Measurements from ENCODE around the gene VAC14.

The VAC14 gene

GRCh38 chr16:70724146-70725023 is 76.6 kb downstream of the VAC14 start:
- H3K4me3 ChIP-seq (ENCODE audit: insufficient read length, low read depth) = no peak overlapping the region
- peaks cover 39% of the 10 kb centered on the region for H3K36me3 ChIP-seq (ENCODE audit: insufficient read depth, insufficient read length, low read length)
- H3K4me1 ChIP-seq (ENCODE audit: insufficient read depth, insufficient read length) = peaks cover 23% of the 10 kb centered on the region
- no peak overlapping the region for H3K9ac ChIP-seq (ENCODE audit: insufficient read length, low read depth)
- peaks cover 3% of the 10 kb centered on the region; the same call in 1 of the 2 replicates for H3K9me3 ChIP-seq (ENCODE audit: insufficient read depth, low read length)
- H3K27me3 ChIP-seq (ENCODE audit: insufficient read depth, insufficient read length) = no peaks in the 10 kb centered on the region
- TF ChIP-seq SUZ12 (IDR thresholded peaks at IDR 0.05; ENCODE audit: extremely low read depth, insufficient read depth, insufficient read length) (no peak), ZNF274 (IDR thresholded peaks at IDR 0.05; ENCODE audit: low read depth, low read length) (no peak), YY1 (IDR thresholded peaks at IDR 0.05; ENCODE audit: insufficient read depth, insufficient read length) (no peak)
- DNase-seq (ENCODE audit: low read depth, low spot score) = no peak

GRCh38 chr16:70723740-70724145 is 77.2 kb downstream of the VAC14 start:
- no peaks in the 10 kb centered on the region for H3K27me3 ChIP-seq (ENCODE audit: insufficient read depth, insufficient read length)
- no peak overlapping the region for H3K4me3 ChIP-seq (ENCODE audit: insufficient read length, low read depth)
- peaks cover 5% of the 10 kb centered on the region; the same call in 1 of the 2 replicates for H3K9me3 ChIP-seq (ENCODE audit: insufficient read depth, low read length)
- peaks cover 35% of the 10 kb centered on the region for H3K36me3 ChIP-seq (ENCODE audit: insufficient read depth, insufficient read length, low read length)
- H3K9ac ChIP-seq (ENCODE audit: insufficient read length, low read depth) = no peak overlapping the region
- DNase-seq (ENCODE audit: low read depth, low spot score) = no peak
- H3K4me1 ChIP-seq (ENCODE audit: insufficient read depth, insufficient read length) = peaks cover 23% of the 10 kb centered on the region
- TF ChIP-seq YY1 (IDR thresholded peaks at IDR 0.05; ENCODE audit: insufficient read depth, insufficient read length) = no peak
- no peak for TF ChIP-seq SUZ12 (IDR thresholded peaks at IDR 0.05; ENCODE audit: extremely low read depth, insufficient read depth, insufficient read length)
- TF ChIP-seq ZNF274 (IDR thresholded peaks at IDR 0.05; ENCODE audit: low read depth, low read length) = no peak

DNA sequence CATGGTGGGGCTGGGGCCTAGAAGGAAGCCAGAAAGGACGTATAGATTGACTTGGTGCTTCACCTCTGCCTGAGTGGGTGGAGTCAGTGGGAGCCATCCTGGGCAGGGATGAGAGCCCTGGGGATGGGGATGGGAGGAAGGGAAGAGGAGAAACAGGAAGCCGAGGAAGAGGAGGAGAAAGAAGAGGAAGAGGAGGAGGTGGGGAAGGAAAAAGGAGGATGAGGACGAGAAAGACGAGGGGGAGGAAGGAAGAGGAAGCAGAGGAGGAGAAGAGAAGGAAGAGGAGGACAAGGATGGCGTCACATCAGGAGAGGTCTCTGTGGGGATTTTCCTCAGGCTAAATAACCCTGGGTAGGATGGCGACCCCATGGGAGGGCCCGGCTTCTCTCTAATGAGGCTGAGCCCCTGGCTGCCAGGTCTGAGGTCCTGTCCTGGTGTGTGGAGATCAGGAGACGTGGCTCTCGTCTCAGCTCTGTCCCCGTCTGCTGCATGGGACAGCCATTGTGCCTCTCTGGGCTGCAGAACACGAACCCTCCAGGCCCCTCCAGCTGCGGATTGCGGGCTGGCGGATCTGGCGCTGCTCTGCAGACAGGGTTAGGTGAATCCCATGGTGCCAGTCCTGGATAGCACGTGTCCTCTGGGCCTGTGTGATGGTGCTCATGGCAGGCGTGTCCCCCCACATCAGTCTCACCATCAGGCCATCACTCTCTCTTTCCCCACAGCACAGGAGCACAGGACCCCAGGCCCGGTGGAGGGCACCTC is 79.6 kb downstream of the VAC14 start:
- DNase-seq (ENCODE audit: low read depth, low spot score) = no peak
- TF ChIP-seq SUZ12 (IDR thresholded peaks at IDR 0.05; ENCODE audit: extremely low read depth, insufficient read depth, insufficient read length) (no peak), ZNF274 (IDR thresholded peaks at IDR 0.05; ENCODE audit: low read depth, low read length) (no peak), YY1 (IDR thresholded peaks at IDR 0.05; ENCODE audit: insufficient read depth, insufficient read length) (no peak)

DNA sequence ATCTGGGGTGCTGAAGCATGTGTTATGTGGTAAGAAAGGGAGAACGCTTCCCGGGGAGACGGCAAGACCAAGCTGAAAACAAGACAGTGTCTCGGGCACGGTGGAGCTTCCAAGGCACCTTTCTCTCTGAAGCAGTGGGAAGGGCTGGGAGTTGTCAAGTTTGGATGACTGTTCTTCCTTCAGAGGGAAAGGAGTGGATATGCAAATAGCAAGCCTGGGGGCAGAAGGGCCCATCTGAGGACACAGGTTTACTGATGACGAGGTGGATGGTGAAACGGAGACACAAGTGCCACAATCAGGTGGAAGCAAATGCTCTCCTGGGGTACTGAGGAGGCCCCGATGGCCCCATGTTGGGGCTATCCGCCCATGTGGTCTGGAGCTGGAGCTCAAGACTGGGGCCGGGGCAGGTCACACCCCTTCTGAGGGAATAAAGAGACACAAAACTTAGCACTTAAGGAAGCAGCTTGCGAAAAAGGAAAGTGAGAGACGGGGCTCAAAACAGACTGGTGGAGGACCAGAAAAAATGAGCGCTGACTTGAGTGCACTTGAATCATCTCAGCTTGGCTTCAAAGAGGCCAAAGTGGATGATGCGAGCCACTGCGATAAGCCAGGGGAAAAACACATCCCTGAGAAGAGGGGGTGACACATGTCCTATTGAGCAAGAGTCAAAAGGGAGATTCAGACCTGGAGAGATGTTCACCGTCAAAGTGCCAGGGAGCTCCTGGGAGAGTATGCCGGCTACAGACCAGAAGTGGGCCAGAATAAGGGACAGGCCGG is 80.3 kb downstream of the VAC14 start:
- DNase-seq (ENCODE audit: low read depth, low spot score) = no peak
- H3K27me3 ChIP-seq (ENCODE audit: insufficient read depth, insufficient read length) = no peaks in the 10 kb centered on the region
- H3K9ac ChIP-seq (ENCODE audit: insufficient read length, low read depth) = no peak overlapping the region
- peaks cover 5% of the 10 kb centered on the region; the same call in 1 of the 2 replicates for H3K9me3 ChIP-seq (ENCODE audit: insufficient read depth, low read length)
- H3K36me3 ChIP-seq (ENCODE audit: insufficient read depth, insufficient read length, low read length) = peaks cover 27% of the 10 kb centered on the region
- H3K4me1 ChIP-seq (ENCODE audit: insufficient read depth, insufficient read length) = peaks cover 18% of the 10 kb centered on the region
- TF ChIP-seq YY1 (IDR thresholded peaks at IDR 0.05; ENCODE audit: insufficient read depth, insufficient read length) (no peak), SUZ12 (IDR thresholded peaks at IDR 0.05; ENCODE audit: extremely low read depth, insufficient read depth, insufficient read length) (no peak), ZNF274 (IDR thresholded peaks at IDR 0.05; ENCODE audit: low read depth, low read length) (no peak)
- H3K4me3 ChIP-seq (ENCODE audit: insufficient read length, low read depth) = no peak overlapping the region

More for the DNA sequence above, 79.6 kb downstream of the VAC14 start:
- Histone ChIP-seq H3K4me1 (ENCODE audit: insufficient read depth, insufficient read length) (peaks cover 21% of the 10 kb centered on the region), H3K9me3 (ENCODE audit: insufficient read depth, low read length) (peaks cover 5% of the 10 kb centered on the region; the same call in 1 of the 2 replicates), H3K4me3 (ENCODE audit: insufficient read length, low read depth) (no peak overlapping the region), H3K27me3 (ENCODE audit: insufficient read depth, insufficient read length) (no peaks in the 10 kb centered on the region), H3K9ac (ENCODE audit: insufficient read length, low read depth) (no peak overlapping the region), H3K36me3 (ENCODE audit: insufficient read depth, insufficient read length, low read length) (peaks cover 28% of the 10 kb centered on the region)

DNA sequence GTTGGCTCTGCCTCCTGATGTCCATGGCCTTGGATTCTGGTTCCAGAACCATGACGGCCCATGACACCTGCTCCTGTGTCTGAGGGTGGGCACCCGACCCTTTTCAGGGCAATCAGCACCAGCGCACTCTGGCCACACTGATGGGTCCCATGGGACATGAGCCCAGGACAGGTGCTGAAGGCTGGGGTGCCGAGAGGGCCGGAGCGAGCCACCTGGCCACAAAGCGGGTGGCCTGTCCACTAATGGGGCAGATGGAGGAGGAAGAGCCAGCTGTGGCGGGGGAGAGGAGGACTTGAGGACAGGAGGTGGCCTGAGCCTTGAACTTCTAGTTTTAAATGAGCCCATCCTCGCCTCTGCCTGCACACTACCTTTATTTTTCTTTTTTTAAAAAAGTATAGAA is 83.9 kb downstream of the VAC14 start:
- TF ChIP-seq SUZ12 (IDR thresholded peaks at IDR 0.05; ENCODE audit: extremely low read depth, insufficient read depth, insufficient read length) = no peak
- no peak for TF ChIP-seq ZNF274 (IDR thresholded peaks at IDR 0.05; ENCODE audit: low read depth, low read length)
- no peak for TF ChIP-seq YY1 (IDR thresholded peaks at IDR 0.05; ENCODE audit: insufficient read depth, insufficient read length)
- Histone ChIP-seq H3K9ac (ENCODE audit: insufficient read length, low read depth) (no peak overlapping the region), H3K36me3 (ENCODE audit: insufficient read depth, insufficient read length, low read length) (peaks cover 19% of the 10 kb centered on the region), H3K9me3 (ENCODE audit: insufficient read depth, low read length) (peaks cover 5% of the 10 kb centered on the region; the same call in 1 of the 2 replicates), H3K27me3 (ENCODE audit: insufficient read depth, insufficient read length) (no peaks in the 10 kb centered on the region), H3K4me3 (ENCODE audit: insufficient read length, low read depth) (no peak overlapping the region), H3K4me1 (ENCODE audit: insufficient read depth, insufficient read length) (peaks cover 40% of the 10 kb centered on the region)
- no peak for DNase-seq (ENCODE audit: low read depth, low spot score)

GRCh38 chr16:70715860-70716357 is 85.0 kb downstream of the VAC14 start:
- Histone ChIP-seq H3K9me3 (ENCODE audit: insufficient read depth, low read length) (peaks cover 5% of the 10 kb centered on the region; the same call in 1 of the 2 replicates), H3K4me1 (ENCODE audit: insufficient read depth, insufficient read length) (peaks cover 41% of the 10 kb centered on the region), H3K9ac (ENCODE audit: insufficient read length, low read depth) (peak overlapping the region; percentile 16), H3K36me3 (ENCODE audit: insufficient read depth, insufficient read length, low read length) (peaks cover 13% of the 10 kb centered on the region), H3K4me3 (ENCODE audit: insufficient read length, low read depth) (no peak overlapping the region), H3K27me3 (ENCODE audit: insufficient read depth, insufficient read length) (no peaks in the 10 kb centered on the region)
- no peak for TF ChIP-seq YY1 (IDR thresholded peaks at IDR 0.05; ENCODE audit: insufficient read depth, insufficient read length)
- TF ChIP-seq SUZ12 (IDR thresholded peaks at IDR 0.05; ENCODE audit: extremely low read depth, insufficient read depth, insufficient read length) = no peak
- TF ChIP-seq ZNF274 (IDR thresholded peaks at IDR 0.05; ENCODE audit: low read depth, low read length) = no peak
- no peak for DNase-seq (ENCODE audit: low read depth, low spot score)
